Measurements from ENCODE around the gene ZBTB20. TPM values are rescaled to one million over a fixed set of nuclear protein-coding genes. Genes with fewer than 3 reads are reported as not detected.

Gene ZBTB20
- polyA plus RNA-seq, 1 of the 3 experiments (the other 2 are of a cell fraction): 0.43 TPM

DNA sequence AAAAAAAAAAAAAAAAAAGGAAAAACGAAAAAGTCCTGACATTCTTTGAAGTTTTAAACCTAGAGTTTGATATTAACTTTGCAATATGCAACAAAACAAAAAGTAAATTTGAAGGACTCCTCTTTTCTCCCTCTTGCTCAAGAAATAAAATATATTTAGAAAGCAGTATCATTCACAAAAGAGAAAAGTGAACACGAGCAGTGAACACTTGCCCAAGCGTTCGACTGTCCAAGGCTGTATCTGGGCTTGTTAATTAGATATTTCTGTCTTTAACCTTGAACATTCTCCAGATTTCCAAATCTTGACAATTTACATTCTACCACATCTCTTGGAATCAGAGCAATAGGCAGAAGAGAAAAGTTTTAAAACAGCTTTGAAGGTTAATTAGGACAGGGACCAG is 495.5 kb downstream of the ZBTB20 start:
- Histone ChIP-seq H3K4me2 (0 out of 2 replicates have a peak overlapping the region, but pooled peaks have one; percentile 26), H3K27ac (ENCODE audit: low read depth in 2 of 2, low read length in 1 of 2) (peak overlapping the region; percentile 72 to 81), H3K4me1 (ENCODE audit: control insufficient read depth in 1 of 2, insufficient read depth in 2 of 2, low read depth in 1 of 2, low read length in 1 of 2) (peaks cover 0 to 27% of the 10 kb centered on the region in 2 experiments; a peak in 3 of 4 replicates), H3K27me3 (ENCODE audit: insufficient read depth) (no peaks in the 10 kb centered on the region), H3K9me2 (no peaks in the 10 kb centered on the region), H3K36me3 (replicated peaks in 1 of 2; ENCODE audit: control insufficient read depth in 1 of 2, insufficient read depth in 2 of 2, low read length in 1 of 2) (peaks cover 0 to 3% of the 10 kb centered on the region in 2 experiments), H3K79me2 (ENCODE audit: insufficient read depth) (no peaks in the 10 kb centered on the region), H3K4me3 (ENCODE audit: low read depth in 2 of 2, low read length in 1 of 2) (no peak overlapping the region), H3K9ac (no peak overlapping the region), H3F3A (replicated peaks; ENCODE audit: insufficient read depth) (peaks cover 27% of the 10 kb centered on the region), H4K20me1 (ENCODE audit: insufficient read depth) (no peaks in the 10 kb centered on the region), H3K9me3 (peaks cover 4% of the 10 kb centered on the region; the same call in 1 of the 2 replicates), H2AFZ (ENCODE audit: low read depth) (no peak overlapping the region)
- DNase-seq: no peak
- ChIA-PET CTCF (no interaction called here), POLR2A (interaction anchor here (0.5 kb wide), 1 partner anchor 23 kb away, joined by 4 read pairs; no protein-coding TSS in a partner anchor)
- 88% methylated on average over 4 of the region's 4 CpGs for WGBS (ENCODE audit: low lambda C conversion rate)
- TF ChIP-seq FOSL2 (IDR thresholded peaks at IDR 0.05; ENCODE audit: borderline replicate concordance, low read depth): no peak
- TF ChIP-seq RXRA (IDR thresholded peaks at IDR 0.05; ENCODE audit: borderline replicate concordance, low read depth): no peak
- no peak for TF ChIP-seq SMC3 (IDR thresholded peaks at IDR 0.05; ENCODE audit: low read depth, low read length)
- no peak for TF ChIP-seq GABPA (IDR thresholded peaks at IDR 0.05; ENCODE audit: low read depth)
- no peak for TF ChIP-seq RAD21 (IDR thresholded peaks at IDR 0.05; ENCODE audit: low read length)
- no peak for TF ChIP-seq FOXJ3 (CRISPR knock-in tag; IDR thresholded peaks at IDR 0.05)
- no peak for TF ChIP-seq EZH2phosphoT487 (IDR thresholded peaks at IDR 0.05; ENCODE audit: borderline replicate concordance, low read depth)
- TF ChIP-seq RFX5 (IDR thresholded peaks at IDR 0.05; ENCODE audit: low read length): no peak
- TF ChIP-seq TAF1 (IDR thresholded peaks at IDR 0.05; ENCODE audit: borderline replicate concordance, low read depth, low read length): no peak
- TF ChIP-seq MXI1 (IDR thresholded peaks at IDR 0.05; ENCODE audit: low read depth, low read length): no peak
- no peak for TF ChIP-seq RCOR1 (IDR thresholded peaks at IDR 0.05; ENCODE audit: low read length)
- TF ChIP-seq TCF12 (IDR thresholded peaks at IDR 0.05): no peak
- no peak for TF ChIP-seq FOXM1 (IDR thresholded peaks at IDR 0.05; ENCODE audit: low read depth)
- no peak for TF ChIP-seq TEAD4 (IDR thresholded peaks at IDR 0.05; ENCODE audit: borderline replicate concordance, insufficient read depth)
- no peak for TF ChIP-seq NRF1 (IDR thresholded peaks at IDR 0.05; ENCODE audit: low read depth, low read length)
- no peak for TF ChIP-seq USF1 (IDR thresholded peaks at IDR 0.05; ENCODE audit: borderline replicate concordance, low read depth)

DNA sequence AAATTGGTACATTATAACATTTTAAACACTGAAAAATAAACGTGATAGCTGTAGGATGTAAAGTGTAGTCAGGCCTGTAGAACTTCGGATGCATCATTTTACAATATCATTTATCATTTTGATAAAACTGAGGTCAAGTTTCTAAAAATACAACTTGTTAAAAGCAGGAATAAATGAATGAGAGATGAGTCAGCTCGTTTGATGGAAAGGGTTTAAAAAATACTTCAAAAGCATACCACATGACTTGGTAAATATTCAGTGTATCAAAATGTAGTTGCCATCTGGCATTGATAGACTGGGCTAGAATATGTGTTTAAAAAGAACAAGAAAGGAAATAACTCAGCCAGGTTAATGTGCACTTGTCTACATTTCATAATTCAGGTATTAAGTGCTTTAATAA is 496.3 kb downstream of the ZBTB20 start:
- Histone ChIP-seq H3K9me3 (peaks cover 4% of the 10 kb centered on the region; the same call in 1 of the 2 replicates), H3K27ac (ENCODE audit: low read depth in 2 of 2, low read length in 1 of 2) (peak overlapping the region; percentile 76 to 81; a peak in 3 of 4 replicates), H2AFZ (ENCODE audit: low read depth) (no peak overlapping the region), H4K20me1 (ENCODE audit: insufficient read depth) (no peaks in the 10 kb centered on the region), H3K27me3 (ENCODE audit: insufficient read depth) (no peaks in the 10 kb centered on the region), H3K9ac (no peak overlapping the region; the same call in 1 of the 2 replicates), H3K79me2 (ENCODE audit: insufficient read depth) (no peaks in the 10 kb centered on the region), H3F3A (replicated peaks; ENCODE audit: insufficient read depth) (peaks cover 27% of the 10 kb centered on the region), H3K4me1 (ENCODE audit: control insufficient read depth in 1 of 2, insufficient read depth in 2 of 2, low read depth in 1 of 2, low read length in 1 of 2) (peaks cover 0 to 28% of the 10 kb centered on the region in 2 experiments; a peak in 3 of 4 replicates), H3K36me3 (replicated peaks in 1 of 2; ENCODE audit: control insufficient read depth in 1 of 2, insufficient read depth in 2 of 2, low read length in 1 of 2) (peaks cover 0 to 3% of the 10 kb centered on the region in 2 experiments), H3K4me2 (peak overlapping the region; percentile 26; the same call in 1 of the 2 replicates), H3K4me3 (ENCODE audit: low read depth in 2 of 2, low read length in 1 of 2) (no peak overlapping the region), H3K9me2 (no peaks in the 10 kb centered on the region)
- ChIA-PET POLR2A (no interaction called here), CTCF (no interaction called here)
- 7% methylated on average over 3 of the region's 3 CpGs for WGBS (ENCODE audit: low lambda C conversion rate)
- DNase-seq: no peak
- TF ChIP-seq FOXM1 (IDR thresholded peaks at IDR 0.05; ENCODE audit: low read depth) (no peak), NFIC (IDR thresholded peaks at IDR 0.05; ENCODE audit: borderline replicate concordance) (peak; percentile 19; the same call in 1 of the 2 replicates), TEAD4 (IDR thresholded peaks at IDR 0.05; ENCODE audit: borderline replicate concordance, insufficient read depth) (peak; percentile 54; the same call in 1 of the 2 replicates), RCOR1 (IDR thresholded peaks at IDR 0.05; ENCODE audit: low read length) (no peak), IRF3 (IDR thresholded peaks at IDR 0.05; ENCODE audit: low read depth, low read length) (no peak), TAF1 (IDR thresholded peaks at IDR 0.05; ENCODE audit: borderline replicate concordance, low read depth, low read length) (no peak), MEF2A (IDR thresholded peaks at IDR 0.05; ENCODE audit: borderline replicate concordance, low read depth) (peak; percentile 98), TCF12 (IDR thresholded peaks at IDR 0.05) (peak; percentile 93), EZH2phosphoT487 (IDR thresholded peaks at IDR 0.05; ENCODE audit: borderline replicate concordance, low read depth) (no peak), NRF1 (IDR thresholded peaks at IDR 0.05; ENCODE audit: low read depth, low read length) (no peak), POLR2AphosphoS5 (IDR thresholded peaks at IDR 0.05; ENCODE audit: low read depth, low read length) (peak; percentile 24; the same call in 1 of the 2 replicates), FOXJ3 (CRISPR knock-in tag; IDR thresholded peaks at IDR 0.05) (no peak)
- TF ChIP-seq, protein P1, sequence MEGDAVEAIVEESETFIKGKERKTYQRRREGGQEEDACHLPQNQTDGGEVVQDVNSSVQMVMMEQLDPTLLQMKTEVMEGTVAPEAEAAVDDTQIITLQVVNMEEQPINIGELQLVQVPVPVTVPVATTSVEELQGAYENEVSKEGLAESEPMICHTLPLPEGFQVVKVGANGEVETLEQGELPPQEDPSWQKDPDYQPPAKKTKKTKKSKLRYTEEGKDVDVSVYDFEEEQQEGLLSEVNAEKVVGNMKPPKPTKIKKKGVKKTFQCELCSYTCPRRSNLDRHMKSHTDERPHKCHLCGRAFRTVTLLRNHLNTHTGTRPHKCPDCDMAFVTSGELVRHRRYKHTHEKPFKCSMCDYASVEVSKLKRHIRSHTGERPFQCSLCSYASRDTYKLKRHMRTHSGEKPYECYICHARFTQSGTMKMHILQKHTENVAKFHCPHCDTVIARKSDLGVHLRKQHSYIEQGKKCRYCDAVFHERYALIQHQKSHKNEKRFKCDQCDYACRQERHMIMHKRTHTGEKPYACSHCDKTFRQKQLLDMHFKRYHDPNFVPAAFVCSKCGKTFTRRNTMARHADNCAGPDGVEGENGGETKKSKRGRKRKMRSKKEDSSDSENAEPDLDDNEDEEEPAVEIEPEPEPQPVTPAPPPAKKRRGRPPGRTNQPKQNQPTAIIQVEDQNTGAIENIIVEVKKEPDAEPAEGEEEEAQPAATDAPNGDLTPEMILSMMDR (IDR thresholded peaks at IDR 0.05): no peak
- TF ChIP-seq, protein P2, sequence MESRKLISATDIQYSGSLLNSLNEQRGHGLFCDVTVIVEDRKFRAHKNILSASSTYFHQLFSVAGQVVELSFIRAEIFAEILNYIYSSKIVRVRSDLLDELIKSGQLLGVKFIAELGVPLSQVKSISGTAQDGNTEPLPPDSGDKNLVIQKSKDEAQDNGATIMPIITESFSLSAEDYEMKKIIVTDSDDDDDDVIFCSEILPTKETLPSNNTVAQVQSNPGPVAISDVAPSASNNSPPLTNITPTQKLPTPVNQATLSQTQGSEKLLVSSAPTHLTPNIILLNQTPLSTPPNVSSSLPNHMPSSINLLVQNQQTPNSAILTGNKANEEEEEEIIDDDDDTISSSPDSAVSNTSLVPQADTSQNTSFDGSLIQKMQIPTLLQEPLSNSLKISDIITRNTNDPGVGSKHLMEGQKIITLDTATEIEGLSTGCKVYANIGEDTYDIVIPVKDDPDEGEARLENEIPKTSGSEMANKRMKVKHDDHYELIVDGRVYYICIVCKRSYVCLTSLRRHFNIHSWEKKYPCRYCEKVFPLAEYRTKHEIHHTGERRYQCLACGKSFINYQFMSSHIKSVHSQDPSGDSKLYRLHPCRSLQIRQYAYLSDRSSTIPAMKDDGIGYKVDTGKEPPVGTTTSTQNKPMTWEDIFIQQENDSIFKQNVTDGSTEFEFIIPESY (IDR thresholded peaks at IDR 0.05; ENCODE audit: borderline replicate concordance, low read depth): no peak

All from SK-N-SH (cell line).